Sigmoid colon (tissue), 7 donors: ENCODE data around the gene SOBP. TPM values are rescaled to one million over a fixed set of nuclear protein-coding genes. Genes with fewer than 3 reads are reported as not detected.
"Not testable (repeated sequence)": the region's sequence is repeated elsewhere in the genome, so short reads cannot be mapped to it uniquely, and the experiment has no call there.

ENCODE experiments used
- DNase-seq: peaks from one replicate; pipeline ENCODE4 v3.0.0-alpha.2; 2019
- H3K27ac ChIP-seq, 4 donors: fragments of 200-600 bp; sonication (generic); one replicate each; pipeline ENCODE4 v1.5.1; 2016 to 2019; ENCODE audit warnings: mild to moderate bottlenecking in 1 of 4
- H3K27me3 ChIP-seq, 3 donors: fragments of 200-600 bp; sonication (generic); one replicate each; pipeline ENCODE4 v1.5.1; 2019; ENCODE audit warnings: mild to moderate bottlenecking in 1 of 3
- H3K36me3 ChIP-seq, 4 donors: fragments of 200-600 bp; sonication (generic); one replicate each; pipeline ENCODE4 v1.5.1; 2016 to 2019
- H3K4me1 ChIP-seq, 4 donors: fragments of 200-600 bp; sonication (generic); one replicate each; pipeline ENCODE4 v1.5.1; 2017 to 2019
- H3K4me3 ChIP-seq, 4 donors: fragments of 200-600 bp; sonication (generic); one replicate each; pipeline ENCODE4 v1.5.1; 2017 to 2019; ENCODE audit warnings: mild to moderate bottlenecking in 2 of 4, moderate library complexity in 1 of 4
- H3K9me3 ChIP-seq, 4 donors: fragments of 200-600 bp in 3 of 4; sonication (generic) in 3 of 4; one replicate each; pipeline versions ENCODE4 v1.5.1 to v1.6.1; 2013 to 2019
- EP300 ChIP-seq, 4 donors: sonication (generic); formaldehyde crosslinking; IDR thresholded peaks; one replicate each; pipeline ENCODE4 v1.6.1; 2017; ENCODE audit warnings: antibody characterized with exemption in 4 of 4
- POLR2A ChIP-seq, 2 donors: fragments of 450-650 bp; IDR thresholded peaks; one replicate each; pipeline ENCODE4 v1.6.1; 2016; ENCODE audit warnings: antibody characterized with exemption in 2 of 2, mild to moderate bottlenecking in 2 of 2, moderate library complexity in 2 of 2
- POLR2AphosphoS5 ChIP-seq, 4 donors: sonication (generic); formaldehyde crosslinking; IDR thresholded peaks; one replicate each; pipeline ENCODE4 v1.6.1; 2017; ENCODE audit warnings: antibody characterized with exemption in 4 of 4
- WGBS, 2 donors: extraction: QIAGEN DNeasy Blood & Tissue Kit; methylation state at CpG; one replicate each; pipeline ENCODE4 v1.1.7; 2013; 5-methylcytosine and 5-hydroxymethylcytosine counted together
- intact Hi-C: fragments of 100-400 bp; cut with DNase I; formaldehyde crosslinking; loops from one replicate; pipeline ENCODE4 v1.15.1; 2023
- polyA plus RNA-seq, 3 donors: library from polyadenylated mRNA; stranded (reverse); fragments of 200-250 nt; gene quantifications; one replicate each; pipeline ENCODE4 v1.2.3, GENCODE V29; 2013
- total RNA-seq, 4 donors: library from RNA; depleted of rRNA; stranded (reverse); fragments of >200 nt; gene quantifications; one replicate each; pipeline ENCODE4 v1.1.0, GENCODE V29; 2016
- TF ChIP-seq, protein P1 (sequence below), 4 experiments: fragments of 450-650 bp in 3 of 4; fragments of 200-600 bp in 1 of 4; IDR thresholded peaks; one replicate each; pipeline ENCODE4 v1.5.1; 2016 to 2019; ENCODE audit warnings: antibody characterized with exemption in 4 of 4, mild to moderate bottlenecking in 3 of 4, moderate library complexity in 2 of 4
- donor health status: healthy with polysubstance abuse.
- donor health status: Bipolar disorder and iron deficiency.
- donor health status: healthy.

Gene SOBP
- total and polyA plus RNA-seq, 7 donors = 1.2 to 38.5 (median 16.8) TPM

DNA sequence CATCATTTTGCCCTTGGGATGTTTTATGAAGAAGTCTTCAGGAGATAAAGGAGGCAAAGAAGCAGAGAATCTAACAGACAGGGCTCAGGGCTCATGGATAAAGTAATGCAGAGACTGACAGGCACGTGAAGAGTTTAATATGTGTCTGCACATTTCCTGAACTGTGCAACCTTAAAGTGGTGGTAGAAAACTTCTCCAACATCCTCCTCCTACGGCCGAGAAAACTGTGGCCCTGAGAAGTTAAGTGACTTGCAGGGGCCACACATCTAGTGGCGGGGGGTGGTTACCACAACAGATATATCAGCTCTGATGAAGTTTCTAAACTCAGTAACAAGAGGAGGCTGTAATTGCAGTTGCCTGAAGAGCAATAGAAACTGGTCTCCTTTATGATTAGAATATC is 61.0 kb downstream of the SOBP start:
- WGBS, 2 donors = 86 to 87% methylated on average over 4 of the region's 4 CpGs
- no peak for DNase-seq
- H3K27ac ChIP-seq = no peak overlapping the region
- no peak overlapping the region for H3K4me3 ChIP-seq
- no peaks in the 10 kb centered on the region for H3K27me3 ChIP-seq
- H3K36me3 ChIP-seq = peaks cover 0 to 7% (median 0%) of the 10 kb centered on the region in 4 donors
- intact Hi-C loops = no loop called here
- H3K4me1 ChIP-seq = peaks cover 0 to 6% (median 2%) of the 10 kb centered on the region in 4 donors
- no peaks in the 10 kb centered on the region for H3K9me3 ChIP-seq
- TF ChIP-seq POLR2AphosphoS5 (IDR thresholded peaks at IDR 0.05) (no peak), POLR2A (IDR thresholded peaks at IDR 0.05) (no peak), EP300 (IDR thresholded peaks at IDR 0.05) (no peak)
- TF ChIP-seq, protein P1, sequence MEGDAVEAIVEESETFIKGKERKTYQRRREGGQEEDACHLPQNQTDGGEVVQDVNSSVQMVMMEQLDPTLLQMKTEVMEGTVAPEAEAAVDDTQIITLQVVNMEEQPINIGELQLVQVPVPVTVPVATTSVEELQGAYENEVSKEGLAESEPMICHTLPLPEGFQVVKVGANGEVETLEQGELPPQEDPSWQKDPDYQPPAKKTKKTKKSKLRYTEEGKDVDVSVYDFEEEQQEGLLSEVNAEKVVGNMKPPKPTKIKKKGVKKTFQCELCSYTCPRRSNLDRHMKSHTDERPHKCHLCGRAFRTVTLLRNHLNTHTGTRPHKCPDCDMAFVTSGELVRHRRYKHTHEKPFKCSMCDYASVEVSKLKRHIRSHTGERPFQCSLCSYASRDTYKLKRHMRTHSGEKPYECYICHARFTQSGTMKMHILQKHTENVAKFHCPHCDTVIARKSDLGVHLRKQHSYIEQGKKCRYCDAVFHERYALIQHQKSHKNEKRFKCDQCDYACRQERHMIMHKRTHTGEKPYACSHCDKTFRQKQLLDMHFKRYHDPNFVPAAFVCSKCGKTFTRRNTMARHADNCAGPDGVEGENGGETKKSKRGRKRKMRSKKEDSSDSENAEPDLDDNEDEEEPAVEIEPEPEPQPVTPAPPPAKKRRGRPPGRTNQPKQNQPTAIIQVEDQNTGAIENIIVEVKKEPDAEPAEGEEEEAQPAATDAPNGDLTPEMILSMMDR (IDR thresholded peaks at IDR 0.05) = no peak

DNA sequence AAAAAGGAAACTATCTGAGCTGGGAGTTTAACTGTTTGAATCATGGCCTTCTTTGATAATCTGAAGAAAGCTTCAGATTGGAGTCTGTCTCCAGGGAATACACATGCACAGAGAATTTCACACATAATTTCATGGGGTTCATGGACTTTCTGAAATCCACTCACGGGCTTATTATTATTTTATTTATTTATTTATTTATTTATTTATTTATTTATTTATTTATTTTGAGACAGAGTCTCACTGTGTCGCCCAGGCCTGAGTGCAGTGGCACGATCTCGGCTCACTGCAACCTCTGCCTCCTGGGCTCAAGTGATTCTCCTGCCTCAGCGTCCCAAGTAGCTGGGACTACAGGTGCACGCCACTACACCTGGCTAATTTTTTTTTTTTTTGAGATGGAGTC is 63.2 kb downstream of the SOBP start:
- intact Hi-C loops, H3K27ac ChIP-seq, DNase-seq, H3K9me3 ChIP-seq, H3K27me3 ChIP-seq, H3K4me3 ChIP-seq, H3K4me1 ChIP-seq, H3K36me3 ChIP-seq: not testable (repeated sequence)
- 95% methylated on average over 6 of the region's 6 CpGs for WGBS, 2 donors

DNA sequence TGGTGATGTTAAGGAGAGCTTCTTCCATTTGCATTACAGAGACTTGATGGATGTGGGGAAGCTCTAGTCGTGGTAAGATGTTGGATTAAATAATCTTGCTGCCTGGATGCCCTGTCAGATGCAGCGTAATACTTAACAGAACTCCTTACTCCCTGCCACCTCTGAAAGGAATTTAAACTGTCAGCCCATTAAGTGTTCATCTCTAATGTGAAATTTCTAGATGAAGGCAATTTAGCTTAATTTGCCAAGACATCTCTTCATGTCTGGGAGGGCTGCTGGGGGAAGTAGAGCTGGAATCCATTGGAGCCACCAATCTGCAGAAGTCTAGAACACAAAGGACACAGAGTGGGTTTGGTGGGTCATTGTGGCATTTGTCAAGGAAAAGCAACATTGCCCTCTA is 64.4 kb downstream of the SOBP start:
- H3K27me3 ChIP-seq = no peaks in the 10 kb centered on the region
- WGBS, 2 donors = 92 to 93% methylated on average over 2 of the region's 2 CpGs
- DNase-seq = no peak
- H3K36me3 ChIP-seq = peaks cover 0 to 7% (median 0%) of the 10 kb centered on the region in 4 donors
- no peaks in the 10 kb centered on the region for H3K4me1 ChIP-seq
- intact Hi-C loops = no loop called here
- TF ChIP-seq, protein P1 (IDR thresholded peaks at IDR 0.05) = no peak
- TF ChIP-seq POLR2A (IDR thresholded peaks at IDR 0.05) (no peak), EP300 (IDR thresholded peaks at IDR 0.05) (no peak), POLR2AphosphoS5 (IDR thresholded peaks at IDR 0.05) (no peak)
- H3K9me3 ChIP-seq = no peaks in the 10 kb centered on the region
- H3K27ac ChIP-seq = no peak overlapping the region
- no peak overlapping the region for H3K4me3 ChIP-seq

DNA sequence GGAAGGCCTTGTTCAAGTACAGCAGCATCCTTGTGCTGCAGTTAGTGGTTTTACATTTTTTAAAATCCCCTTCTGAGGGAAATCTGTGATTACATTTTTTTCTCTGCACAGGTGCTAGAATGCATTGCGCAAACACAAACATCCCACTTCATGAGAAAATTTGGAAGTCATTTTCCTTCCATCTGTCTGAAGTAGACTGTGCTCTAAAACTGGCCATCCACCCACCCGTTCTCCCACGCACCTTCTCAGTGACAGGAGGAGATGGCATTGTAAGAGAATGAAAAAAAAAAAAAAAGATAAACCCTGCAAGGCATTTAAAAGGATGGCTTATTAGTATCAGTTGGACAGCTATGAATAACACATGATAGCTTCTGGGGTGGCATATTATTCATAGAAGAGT is 65.0 kb downstream of the SOBP start:
- H3K36me3 ChIP-seq = peaks cover 0 to 7% (median 0%) of the 10 kb centered on the region in 4 donors
- TF ChIP-seq, protein P1 (IDR thresholded peaks at IDR 0.05) = no peak
- TF ChIP-seq EP300 (IDR thresholded peaks at IDR 0.05) (no peak), POLR2A (IDR thresholded peaks at IDR 0.05) (no peak), POLR2AphosphoS5 (IDR thresholded peaks at IDR 0.05) (no peak)
- no peaks in the 10 kb centered on the region for H3K27me3 ChIP-seq
- peaks cover 0 to 3% (median under 1%) of the 10 kb centered on the region in 4 donors for H3K4me1 ChIP-seq
- WGBS, 2 donors = 94 to 95% methylated on average over 3 of the region's 3 CpGs
- H3K9me3 ChIP-seq = no peaks in the 10 kb centered on the region
- intact Hi-C loops = no loop called here
- H3K27ac ChIP-seq = no peak overlapping the region
- no peak for DNase-seq
- H3K4me3 ChIP-seq = no peak overlapping the region

DNA sequence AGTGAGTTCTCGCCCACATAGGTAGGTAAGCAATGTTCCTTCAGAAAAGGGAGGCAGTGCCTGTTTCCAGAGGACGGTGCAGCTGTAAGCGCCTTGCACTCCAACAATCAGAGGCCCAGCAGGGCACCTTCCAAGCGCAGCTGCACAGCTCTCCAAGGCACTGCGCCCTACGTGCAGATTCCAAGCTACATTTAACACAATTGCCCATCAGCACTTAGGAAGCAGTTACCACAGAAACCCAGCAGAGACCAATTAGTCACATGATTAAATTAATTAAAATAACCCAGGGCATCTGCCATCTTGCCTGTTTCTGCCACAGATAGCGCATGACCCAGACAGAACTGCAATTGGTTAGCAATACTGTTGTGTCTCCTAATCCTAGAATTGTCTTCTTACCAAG is 65.5 kb downstream of the SOBP start:
- Histone ChIP-seq H3K4me3 (no peak overlapping the region), H3K27ac (no peak overlapping the region), H3K4me1 (peaks cover 0 to 8% (median 6%) of the 10 kb centered on the region in 4 donors), H3K36me3 (peaks cover 0 to 6% (median 0%) of the 10 kb centered on the region in 4 donors), H3K27me3 (no peaks in the 10 kb centered on the region), H3K9me3 (no peaks in the 10 kb centered on the region)
- DNase-seq = no peak
- WGBS, 2 donors = 93 to 94% methylated on average over 7 of the region's 7 CpGs
- TF ChIP-seq, protein P1 (IDR thresholded peaks at IDR 0.05) = no peak
- TF ChIP-seq POLR2A (IDR thresholded peaks at IDR 0.05) = no peak
- TF ChIP-seq EP300 (IDR thresholded peaks at IDR 0.05) = no peak
- TF ChIP-seq POLR2AphosphoS5 (IDR thresholded peaks at IDR 0.05) = no peak
- intact Hi-C loops = no loop called here
